ENCODE data around the gene EXOG. TPM values are rescaled to one million over a fixed set of nuclear protein-coding genes. Genes with fewer than 3 reads are reported as not detected.

Gene EXOG
- polyA plus RNA-seq, 1 donor (not counting 4 experiments of a cell fraction or from before 2014, with no cell fraction given), result 10.3 TPM

GRCh38 chr3:38469852-38470251 lies 26.3 kb upstream of the EXOG start:
- dilution Hi-C loops (cut with MboI; ENCODE audit: extremely low pct_ligation_motif_present, low sequenced_read_pairs), result no loop called here
- no peak overlapping the region for H3K4me3 ChIP-seq (ENCODE audit: control insufficient read depth in 2 of 3, extremely low read depth in 1 of 3, insufficient read depth in 2 of 3, low read depth in 1 of 3, low read length in 3 of 3)
- H3K9me1 ChIP-seq (ENCODE audit: control insufficient read depth, extremely low read depth, insufficient read depth, low read length), result no peaks in the 10 kb centered on the region
- no peaks in the 10 kb centered on the region for H3K4me1 ChIP-seq (ENCODE audit: control insufficient read depth, extremely low read depth, insufficient read depth, low read length)
- no peak overlapping the region for H2AFZ ChIP-seq (ENCODE audit: control insufficient read depth, low read length)
- H3K27ac ChIP-seq (ENCODE audit: control insufficient read depth, insufficient read depth, low read length), result no peak overlapping the region
- FAIRE-seq, result no peak
- no peaks in the 10 kb centered on the region for H4K20me1 ChIP-seq (ENCODE audit: control insufficient read depth, extremely low read depth, insufficient read depth, low read length)
- H3K9ac ChIP-seq (ENCODE audit: control insufficient read depth, extremely low read depth, insufficient read depth, low read length), result no peak overlapping the region
- TF ChIP-seq EZH2 (IDR thresholded peaks at IDR 0.05; ENCODE audit: low read length) (no peak), CTCF (optimal IDR thresholded peaks at IDR 0.05 in 1 of 3, IDR thresholded peaks at IDR 0.05 in 1 of 3, conservative IDR thresholded peaks at IDR 0.05 in 1 of 3; ENCODE audit: extremely low read depth in 1 of 3, insufficient read depth in 2 of 3, low read length in 3 of 3) (no peak)
- no peaks in the 10 kb centered on the region for H3K36me3 ChIP-seq (ENCODE audit: control insufficient read depth in 2 of 2, extremely low read depth in 1 of 2, insufficient read depth in 2 of 2, low read length in 2 of 2)
- no peak for DNase-seq (ENCODE audit: low read depth, low spot score)
- no peaks in the 10 kb centered on the region for H3K9me3 ChIP-seq (ENCODE audit: control insufficient read depth, low read depth, low read length)
- no peak overlapping the region for H3K4me2 ChIP-seq (ENCODE audit: control insufficient read depth, extremely low read depth, insufficient read depth, low read depth, low read length)
- H3K79me2 ChIP-seq (ENCODE audit: control insufficient read depth, insufficient read depth, low read length), result no peaks in the 10 kb centered on the region
- H3K27me3 ChIP-seq (ENCODE audit: control insufficient read depth, extremely low read depth, insufficient read depth, low read length), result no peaks in the 10 kb centered on the region

- Histone ChIP-seq H3K9me3 (ENCODE audit: control insufficient read depth, low read depth, low read length) (no peaks in the 10 kb centered on the region), H3K9me1 (ENCODE audit: control insufficient read depth, extremely low read depth, insufficient read depth, low read length) (no peaks in the 10 kb centered on the region), H3K9ac (ENCODE audit: control insufficient read depth, extremely low read depth, insufficient read depth, low read length) (no peak overlapping the region), H3K36me3 (ENCODE audit: control insufficient read depth in 2 of 2, extremely low read depth in 1 of 2, insufficient read depth in 2 of 2, low read length in 2 of 2) (no peaks in the 10 kb centered on the region), H4K20me1 (ENCODE audit: control insufficient read depth, extremely low read depth, insufficient read depth, low read length) (no peaks in the 10 kb centered on the region), H3K4me3 (ENCODE audit: control insufficient read depth in 2 of 3, extremely low read depth in 1 of 3, insufficient read depth in 2 of 3, low read depth in 1 of 3, low read length in 3 of 3) (no peak overlapping the region), H3K4me2 (ENCODE audit: control insufficient read depth, extremely low read depth, insufficient read depth, low read depth, low read length) (no peak overlapping the region), H2AFZ (ENCODE audit: control insufficient read depth, low read length) (no peak overlapping the region), H3K4me1 (ENCODE audit: control insufficient read depth, extremely low read depth, insufficient read depth, low read length) (no peaks in the 10 kb centered on the region), H3K27ac (ENCODE audit: control insufficient read depth, insufficient read depth, low read length) (no peak overlapping the region), H3K27me3 (ENCODE audit: control insufficient read depth, extremely low read depth, insufficient read depth, low read length) (no peaks in the 10 kb centered on the region), H3K79me2 (ENCODE audit: control insufficient read depth, insufficient read depth, low read length) (no peaks in the 10 kb centered on the region)
- DNase-seq (ENCODE audit: low read depth, low spot score) (no peak), FAIRE-seq (no peak)
- dilution Hi-C loops (cut with MboI; ENCODE audit: extremely low pct_ligation_motif_present, low sequenced_read_pairs), result no loop called here
- TF ChIP-seq EZH2 (IDR thresholded peaks at IDR 0.05; ENCODE audit: low read length) (no peak), CTCF (optimal IDR thresholded peaks at IDR 0.05 in 1 of 3, IDR thresholded peaks at IDR 0.05 in 1 of 3, conservative IDR thresholded peaks at IDR 0.05 in 1 of 3; ENCODE audit: extremely low read depth in 1 of 3, insufficient read depth in 2 of 3, low read length in 3 of 3) (no peak)
These were observed 24.8 kb upstream of the EXOG start for GRCh38 chr3:38471260-38471857.
